Measurements from ENCODE around the gene ANKRD52.
A peak's percentile ranks its signal among the peaks of the same experiment; 100 is the strongest.

ANKRD52 gene

GRCh38 chr12:56221232-56221756, 36.9 kb downstream of the ANKRD52 start:
- peaks cover 37% of the 10 kb centered on the region for H3K79me2 ChIP-seq (ENCODE audit: low read length)
- TF ChIP-seq CTCF (IDR thresholded peaks at IDR 0.05; ENCODE audit: low read depth, low read length) (no peak), EZH2phosphoT487 (IDR thresholded peaks at IDR 0.05; ENCODE audit: low read depth) (no peak)
- peak overlapping the region; percentile 73 for H3K27ac ChIP-seq (ENCODE audit: low read length)
- H3K9me3 ChIP-seq (ENCODE audit: insufficient read depth, low read length), result no peaks in the 10 kb centered on the region
- H3K4me2 ChIP-seq (ENCODE audit: low read length), result peak overlapping the region; percentile 91
- peaks cover 3% of the 10 kb centered on the region for H3K36me3 ChIP-seq (replicated peaks; ENCODE audit: low read depth, low read length)
- peaks cover 5% of the 10 kb centered on the region; the same call in 1 of the 2 replicates for H4K20me1 ChIP-seq (ENCODE audit: insufficient read depth, low read length)
- H3K4me3 ChIP-seq (ENCODE audit: low read length), result peak overlapping the region; percentile 89
- H3K9ac ChIP-seq (ENCODE audit: low read length), result peak overlapping the region; percentile 89
- peak overlapping the region; percentile 77 for H2AFZ ChIP-seq (ENCODE audit: low read depth, low read length)
- peaks cover 26% of the 10 kb centered on the region for H3K4me1 ChIP-seq (ENCODE audit: low read length)
- H3K27me3 ChIP-seq (ENCODE audit: low read depth, low read length), result no peaks in the 10 kb centered on the region

GRCh38 chr12:56220611-56221231, 37.5 kb downstream of the ANKRD52 start:
- Histone ChIP-seq H3K4me3 (ENCODE audit: low read length) (peak overlapping the region; percentile 89), H2AFZ (ENCODE audit: low read depth, low read length) (no peak overlapping the region), H3K36me3 (replicated peaks; ENCODE audit: low read depth, low read length) (peaks cover 7% of the 10 kb centered on the region), H3K9me3 (ENCODE audit: insufficient read depth, low read length) (no peaks in the 10 kb centered on the region), H3K4me2 (ENCODE audit: low read length) (peak overlapping the region; percentile 91), H3K4me1 (ENCODE audit: low read length) (peaks cover 26% of the 10 kb centered on the region), H3K27me3 (ENCODE audit: low read depth, low read length) (no peaks in the 10 kb centered on the region), H3K79me2 (ENCODE audit: low read length) (peaks cover 37% of the 10 kb centered on the region), H4K20me1 (ENCODE audit: insufficient read depth, low read length) (peaks cover 5% of the 10 kb centered on the region; the same call in 1 of the 2 replicates), H3K27ac (ENCODE audit: low read length) (peak overlapping the region; percentile 73), H3K9ac (ENCODE audit: low read length) (peak overlapping the region; percentile 89)
- TF ChIP-seq EZH2phosphoT487 (IDR thresholded peaks at IDR 0.05; ENCODE audit: low read depth), result no peak
- TF ChIP-seq CTCF (IDR thresholded peaks at IDR 0.05; ENCODE audit: low read depth, low read length), result no peak

GRCh38 chr12:56219840-56220239, 38.3 kb downstream of the ANKRD52 start:
- Histone ChIP-seq H3K4me2 (ENCODE audit: low read length) (no peak overlapping the region), H3K9ac (ENCODE audit: low read length) (no peak overlapping the region), H3K9me3 (ENCODE audit: insufficient read depth, low read length) (no peaks in the 10 kb centered on the region), H3K4me1 (ENCODE audit: low read length) (peaks cover 18% of the 10 kb centered on the region), H4K20me1 (ENCODE audit: insufficient read depth, low read length) (peaks cover 5% of the 10 kb centered on the region; the same call in 1 of the 2 replicates), H3K27ac (ENCODE audit: low read length) (no peak overlapping the region), H3K36me3 (replicated peaks; ENCODE audit: low read depth, low read length) (peaks cover 11% of the 10 kb centered on the region), H3K79me2 (ENCODE audit: low read length) (peaks cover 32% of the 10 kb centered on the region), H2AFZ (ENCODE audit: low read depth, low read length) (no peak overlapping the region), H3K27me3 (ENCODE audit: low read depth, low read length) (no peaks in the 10 kb centered on the region), H3K4me3 (ENCODE audit: low read length) (no peak overlapping the region)
- no peak for TF ChIP-seq CTCF (IDR thresholded peaks at IDR 0.05; ENCODE audit: low read depth, low read length)
- no peak for TF ChIP-seq EZH2phosphoT487 (IDR thresholded peaks at IDR 0.05; ENCODE audit: low read depth)

GRCh38 chr12:56216461-56216860, 41.7 kb downstream of the ANKRD52 start:
- H2AFZ ChIP-seq (ENCODE audit: low read depth, low read length), result no peak overlapping the region
- H3K79me2 ChIP-seq (ENCODE audit: low read length), result peaks cover 18% of the 10 kb centered on the region
- no peaks in the 10 kb centered on the region for H3K27me3 ChIP-seq (ENCODE audit: low read depth, low read length)
- no peak overlapping the region for H3K4me3 ChIP-seq (ENCODE audit: low read length)
- no peak overlapping the region for H3K4me2 ChIP-seq (ENCODE audit: low read length)
- peaks cover 29% of the 10 kb centered on the region for H3K36me3 ChIP-seq (replicated peaks; ENCODE audit: low read depth, low read length)
- no peak overlapping the region for H3K27ac ChIP-seq (ENCODE audit: low read length)
- peaks cover 5% of the 10 kb centered on the region; the same call in 1 of the 2 replicates for H4K20me1 ChIP-seq (ENCODE audit: insufficient read depth, low read length)
- no peaks in the 10 kb centered on the region for H3K9me3 ChIP-seq (ENCODE audit: insufficient read depth, low read length)
- no peak overlapping the region for H3K9ac ChIP-seq (ENCODE audit: low read length)
- H3K4me1 ChIP-seq (ENCODE audit: low read length), result peaks cover 8% of the 10 kb centered on the region; the same call in 1 of the 2 replicates
- TF ChIP-seq CTCF (IDR thresholded peaks at IDR 0.05; ENCODE audit: low read depth, low read length) (no peak), EZH2phosphoT487 (IDR thresholded peaks at IDR 0.05; ENCODE audit: low read depth) (no peak)

All from OCI-LY3 (cell line).